Renal cortex interstitium (tissue), 11 donors: ENCODE measurements around the gene RAB11FIP4. TPM values are rescaled to one million over a fixed set of nuclear protein-coding genes. Genes with fewer than 3 reads are reported as not detected.
"Not testable (repeated sequence)": the region's sequence is repeated elsewhere in the genome, so short reads cannot be mapped to it uniquely, and the experiment has no call there.

Experiments
- DNase-seq, 11 donors: peaks; one replicate each; pipeline ENCODE4 v3.0.0-alpha.2; 2013; ENCODE audit warnings: low read depth in 9 of 11, low spot score in 4 of 11; ENCODE audit errors: extremely low read depth in 1 of 11
- polyA plus RNA-seq, 3 donors: library from polyadenylated mRNA; unstranded; fragments of 120-200 nt; gene quantifications; one replicate each; pipeline ENCODE4 v1.2.1, GENCODE V29; 2013; ENCODE audit not compliant: insufficient read length in 3 of 3

RAB11FIP4 gene
- polyA plus RNA-seq, 3 donors, result 14.0 to 14.8 (median 14.2) TPM

DNA sequence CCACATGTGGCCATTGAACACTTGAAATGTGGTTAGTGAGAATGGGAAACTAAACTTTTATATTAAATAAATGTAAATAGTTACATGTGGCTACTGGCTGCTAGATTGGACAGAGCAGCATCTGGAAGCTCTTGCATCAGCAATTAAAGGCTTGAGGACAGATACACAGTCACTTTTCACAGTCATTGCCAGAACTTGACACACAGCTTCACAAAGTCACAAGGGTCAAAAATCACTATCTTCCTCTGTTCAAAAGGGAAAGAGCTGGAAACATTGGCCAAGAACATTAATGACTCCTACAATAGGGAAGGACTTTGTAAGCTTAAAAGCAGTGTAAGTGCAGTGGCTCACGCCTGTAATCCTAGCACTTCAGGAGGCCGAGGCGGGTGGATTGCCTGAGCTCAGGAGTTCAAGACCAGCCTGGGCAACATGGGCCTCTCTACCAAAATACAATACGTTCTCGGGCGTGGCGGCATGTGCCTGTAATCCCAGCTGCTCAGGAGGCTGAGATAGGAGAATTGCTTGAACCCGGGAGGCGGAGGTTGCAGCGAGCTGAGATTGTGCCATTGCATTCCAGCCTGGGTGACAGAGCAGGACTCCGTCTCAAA lies 8.7 kb upstream of the RAB11FIP4 start:
- not testable (repeated sequence) for DNase-seq

DNA sequence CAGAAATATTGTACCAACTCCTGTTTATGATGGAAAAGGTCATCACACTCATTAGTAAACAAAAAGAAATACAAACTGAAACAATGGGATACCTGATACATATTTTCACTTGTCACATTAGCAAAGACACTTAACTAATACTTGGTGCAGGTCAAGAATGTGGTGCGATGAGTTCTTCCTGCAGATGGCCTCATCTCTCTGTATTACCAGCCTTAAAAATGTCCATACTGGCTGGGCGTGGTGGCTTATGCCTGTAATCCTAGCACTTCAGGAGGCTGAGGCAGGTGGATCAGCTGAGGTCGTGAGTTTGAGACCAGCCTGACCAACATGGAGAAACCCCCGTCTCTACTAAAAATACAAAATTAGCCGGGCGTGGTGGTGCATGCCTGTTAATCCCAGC lies 8.0 kb upstream of the RAB11FIP4 start:
- not testable (repeated sequence) for DNase-seq

DNA sequence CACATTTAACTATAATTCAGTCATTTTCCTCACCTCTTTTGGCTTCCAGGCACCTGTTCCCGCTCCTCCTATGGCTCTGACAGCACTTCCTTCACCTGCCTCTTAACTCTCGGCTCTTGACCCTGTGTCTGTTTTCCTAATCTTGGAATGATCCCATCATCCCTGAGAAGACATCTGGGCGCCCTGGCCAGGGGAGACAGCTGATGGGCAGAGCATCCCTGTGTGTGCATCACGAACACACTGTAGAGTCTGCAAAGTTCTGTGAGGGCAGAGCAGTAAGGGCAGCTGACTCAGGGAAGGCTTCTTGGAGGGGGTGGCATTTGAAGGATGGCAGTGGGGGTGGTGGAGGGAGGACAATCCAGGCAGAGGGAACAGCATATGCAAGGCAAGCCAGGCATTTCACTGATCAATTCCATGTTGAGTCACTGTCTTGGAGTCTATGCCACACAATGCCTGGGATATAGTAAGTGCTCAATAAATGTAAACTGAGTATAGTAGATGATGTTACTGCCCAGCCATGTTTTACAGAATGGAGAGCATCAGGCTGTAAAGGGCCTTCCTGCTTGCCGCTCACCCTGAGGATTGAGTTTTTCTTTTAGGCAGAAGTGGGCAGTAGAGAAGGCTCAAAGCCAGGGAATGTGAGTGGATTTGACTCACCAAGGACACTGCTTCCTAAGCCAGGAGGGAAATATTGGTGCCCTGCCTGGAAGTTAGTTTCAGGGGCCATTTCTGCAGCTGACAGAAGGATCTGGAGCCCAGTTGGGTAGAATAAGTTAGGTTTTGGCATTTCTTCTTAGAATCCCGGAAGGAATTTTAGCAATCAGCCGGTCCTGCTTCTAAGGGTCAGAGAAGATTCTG lies 5.8 kb upstream of the RAB11FIP4 start:
- DNase-seq, result no peak

DNA sequence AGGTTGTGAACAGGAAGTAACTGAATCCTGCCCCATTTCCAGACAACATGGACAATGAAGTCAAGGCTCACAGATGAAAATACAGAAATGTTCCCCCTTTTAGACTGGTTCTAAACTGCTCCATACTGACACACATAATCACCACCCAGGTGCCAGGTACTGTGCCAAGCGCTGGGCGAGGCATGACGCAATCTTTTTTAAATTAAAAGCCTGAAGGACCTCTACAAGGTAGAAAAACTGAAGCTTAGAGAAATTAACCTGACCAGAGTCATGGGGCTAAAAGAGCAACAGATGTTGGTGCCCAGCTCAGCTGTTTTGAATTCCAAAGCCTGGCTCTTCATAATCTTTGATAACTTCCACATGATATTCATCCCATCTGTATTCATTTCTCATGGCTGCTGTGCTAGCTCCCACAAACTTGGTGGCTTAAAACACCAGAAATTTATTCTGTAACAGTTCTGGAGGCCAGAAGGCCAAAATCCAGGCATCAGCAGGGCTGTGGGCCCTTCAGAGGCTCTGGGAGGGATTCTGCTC lies 4.9 kb upstream of the RAB11FIP4 start:
- DNase-seq, result no peak

DNA sequence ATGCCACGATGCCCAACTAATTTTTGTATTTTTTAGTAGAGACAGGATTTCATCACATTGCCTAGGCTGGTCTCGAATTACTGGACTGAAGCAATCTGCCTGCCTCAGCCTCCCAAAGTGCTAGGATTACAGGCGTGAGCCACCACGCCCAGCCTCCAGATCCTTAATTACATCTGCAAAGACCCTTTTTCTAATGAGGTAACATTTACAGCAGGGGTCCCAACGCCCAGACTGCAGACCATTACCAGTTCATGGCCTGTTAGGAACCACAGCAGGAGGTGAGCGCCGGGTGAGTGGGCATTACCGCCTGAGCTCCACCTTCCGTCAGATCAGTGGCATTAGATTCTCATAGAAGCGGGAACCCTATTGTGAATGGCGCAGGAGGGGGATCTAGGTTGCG lies 4.0 kb upstream of the RAB11FIP4 start:
- no peak for DNase-seq

DNA sequence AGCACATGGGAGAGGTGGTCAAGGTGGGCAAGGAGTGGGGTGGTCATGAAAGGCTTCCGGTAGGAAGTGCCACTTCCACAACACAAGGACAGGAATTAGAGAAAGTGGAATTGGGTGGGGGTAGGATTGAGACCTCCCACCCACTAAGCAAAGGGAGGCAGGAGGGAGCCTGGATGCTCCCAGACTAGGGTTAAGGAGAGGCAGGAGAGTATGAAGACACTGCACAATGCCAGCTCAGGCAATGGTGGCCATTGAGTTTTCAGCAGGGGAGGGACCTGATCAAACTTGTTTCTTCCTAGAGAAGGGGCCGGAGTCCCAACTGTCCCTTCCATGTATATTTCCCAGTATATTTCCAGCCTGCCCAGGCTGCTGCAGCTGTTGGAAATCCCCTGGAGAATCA lies 3.1 kb upstream of the RAB11FIP4 start:
- no peak for DNase-seq

DNA sequence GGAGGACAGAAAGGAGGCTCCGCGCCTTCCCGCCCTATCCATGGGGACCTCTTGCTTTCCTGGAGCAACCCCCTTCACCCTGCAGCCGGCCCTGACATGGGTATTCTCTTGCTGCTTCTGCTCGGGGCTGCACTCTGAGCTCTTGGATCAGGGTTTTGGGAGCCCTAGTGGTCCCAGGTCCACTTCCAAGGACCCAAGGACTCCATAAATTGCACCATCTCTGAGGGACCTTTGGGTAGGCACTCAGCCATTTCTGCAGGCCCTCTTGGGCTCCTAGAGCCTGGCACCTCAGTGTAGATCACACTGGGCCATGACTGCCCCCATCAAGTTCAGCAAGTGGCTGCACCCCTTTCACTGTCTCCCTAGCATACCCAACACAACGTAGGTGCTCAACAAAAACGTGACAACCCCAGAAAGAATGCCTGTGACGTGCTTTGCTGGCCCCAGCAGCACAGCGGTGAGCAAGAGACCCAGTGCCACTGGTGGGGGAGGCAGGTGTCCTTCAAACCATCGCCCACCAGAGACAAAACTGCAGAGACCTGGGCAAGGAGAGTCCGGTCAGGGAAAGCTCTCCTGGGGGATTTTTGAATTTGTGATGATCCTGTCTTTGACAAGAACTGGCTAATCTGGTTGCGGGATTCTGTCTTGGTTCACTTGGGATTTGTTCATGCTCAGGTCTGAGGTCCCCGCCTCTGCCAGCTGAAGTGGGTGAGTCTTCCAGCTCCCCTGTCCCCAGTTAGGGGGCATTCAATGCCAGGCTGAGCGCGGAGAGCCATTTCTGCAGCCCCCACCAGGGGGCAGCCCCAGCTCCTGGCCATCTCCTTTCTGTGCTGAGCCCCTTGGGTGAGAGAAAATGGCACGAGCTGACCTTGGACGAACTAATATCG lies 2.5 kb upstream of the RAB11FIP4 start:
- peak in 1 of 11 donors; percentile 13 for DNase-seq

DNA sequence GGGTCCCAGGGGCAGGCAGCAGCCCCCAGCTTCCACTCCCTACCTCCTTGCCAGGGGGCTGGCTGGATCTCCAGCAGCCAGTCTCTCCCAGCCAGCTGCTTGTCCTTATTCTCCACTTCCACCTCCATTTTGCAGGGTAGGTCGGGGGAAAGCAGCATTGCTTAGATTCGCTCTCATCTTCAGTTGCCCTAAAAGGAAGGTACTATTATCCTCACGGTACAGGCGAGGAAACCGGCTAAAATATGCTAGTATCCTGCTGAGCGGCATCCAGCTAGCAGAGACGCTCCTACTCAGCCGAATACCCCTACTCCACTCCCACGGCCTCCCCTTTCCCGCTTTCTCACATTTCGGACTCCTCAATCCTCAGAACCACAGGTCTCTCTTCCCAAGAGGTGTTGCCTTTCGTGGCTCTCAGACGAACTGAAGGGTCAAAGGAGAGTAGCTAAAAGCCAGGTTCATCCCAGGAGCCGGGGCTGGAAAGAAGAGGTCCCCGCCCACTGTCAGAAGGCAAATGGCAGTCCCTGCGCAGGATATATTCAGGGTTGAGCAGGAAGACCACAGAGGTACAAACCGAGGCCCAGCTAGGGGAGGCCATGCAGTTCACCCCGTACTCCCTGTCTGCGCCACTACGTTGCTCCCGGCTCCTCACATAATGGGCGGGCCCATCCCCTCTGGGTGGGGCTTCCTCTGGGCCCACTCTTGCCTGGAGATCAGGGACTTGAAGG lies 1.7 kb upstream of the RAB11FIP4 start:
- no peak for DNase-seq

DNA sequence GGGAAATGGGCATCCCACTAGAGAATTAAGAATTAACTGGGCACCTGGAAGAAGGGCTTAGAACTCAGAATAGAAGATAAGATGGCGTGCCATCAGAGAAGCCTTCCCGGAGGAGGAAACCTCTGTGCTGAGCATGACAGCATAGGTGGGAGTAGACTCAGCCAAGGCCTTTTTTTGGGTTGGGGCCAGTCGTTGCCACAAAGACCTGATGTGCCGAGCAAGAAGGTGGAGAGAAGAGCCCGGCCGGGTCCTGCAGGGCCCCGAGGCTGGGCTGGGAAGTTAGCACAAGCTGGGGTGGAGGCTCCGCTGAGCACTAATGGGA lies 1.1 kb upstream of the RAB11FIP4 start:
- DNase-seq, result no peak

DNA sequence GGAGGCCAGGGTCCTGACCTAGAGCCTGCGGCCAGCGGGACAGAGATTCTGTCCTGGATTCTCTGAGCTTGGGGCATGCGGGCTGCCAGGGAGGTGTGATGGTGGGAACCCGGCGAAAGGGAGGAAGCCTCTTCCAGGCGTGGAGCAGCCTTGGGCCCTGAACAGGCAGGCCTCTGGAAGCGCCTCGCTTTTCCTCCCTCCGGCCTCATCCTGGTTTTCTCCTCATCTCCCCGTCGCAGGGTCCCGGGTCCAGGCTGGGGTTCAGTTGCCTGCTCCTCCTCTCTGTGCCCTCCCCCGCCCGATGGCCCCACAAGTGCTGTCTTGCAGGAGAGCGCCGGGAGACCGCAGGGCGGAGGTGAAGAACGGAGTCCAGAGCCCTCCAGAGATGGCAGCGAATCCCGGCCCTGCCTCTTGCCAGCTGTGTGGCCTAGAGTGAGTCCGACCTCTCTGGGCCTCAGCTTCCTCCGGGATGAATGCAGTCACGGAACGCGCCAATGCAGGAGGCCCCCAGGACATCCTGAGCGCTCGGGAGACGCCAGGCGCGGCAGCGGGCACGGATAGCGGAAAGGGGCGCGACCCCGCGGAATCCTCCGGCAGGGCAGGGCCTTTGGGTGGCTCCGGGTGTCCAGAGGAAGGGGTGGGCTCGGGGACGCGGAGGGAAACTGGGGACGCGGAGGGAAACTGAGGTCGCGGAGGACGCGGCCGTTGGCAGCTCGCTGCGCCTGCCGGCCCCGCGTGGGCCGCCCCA lies 553 bp upstream of the RAB11FIP4 start:
- DNase-seq, result no peak

DNA sequence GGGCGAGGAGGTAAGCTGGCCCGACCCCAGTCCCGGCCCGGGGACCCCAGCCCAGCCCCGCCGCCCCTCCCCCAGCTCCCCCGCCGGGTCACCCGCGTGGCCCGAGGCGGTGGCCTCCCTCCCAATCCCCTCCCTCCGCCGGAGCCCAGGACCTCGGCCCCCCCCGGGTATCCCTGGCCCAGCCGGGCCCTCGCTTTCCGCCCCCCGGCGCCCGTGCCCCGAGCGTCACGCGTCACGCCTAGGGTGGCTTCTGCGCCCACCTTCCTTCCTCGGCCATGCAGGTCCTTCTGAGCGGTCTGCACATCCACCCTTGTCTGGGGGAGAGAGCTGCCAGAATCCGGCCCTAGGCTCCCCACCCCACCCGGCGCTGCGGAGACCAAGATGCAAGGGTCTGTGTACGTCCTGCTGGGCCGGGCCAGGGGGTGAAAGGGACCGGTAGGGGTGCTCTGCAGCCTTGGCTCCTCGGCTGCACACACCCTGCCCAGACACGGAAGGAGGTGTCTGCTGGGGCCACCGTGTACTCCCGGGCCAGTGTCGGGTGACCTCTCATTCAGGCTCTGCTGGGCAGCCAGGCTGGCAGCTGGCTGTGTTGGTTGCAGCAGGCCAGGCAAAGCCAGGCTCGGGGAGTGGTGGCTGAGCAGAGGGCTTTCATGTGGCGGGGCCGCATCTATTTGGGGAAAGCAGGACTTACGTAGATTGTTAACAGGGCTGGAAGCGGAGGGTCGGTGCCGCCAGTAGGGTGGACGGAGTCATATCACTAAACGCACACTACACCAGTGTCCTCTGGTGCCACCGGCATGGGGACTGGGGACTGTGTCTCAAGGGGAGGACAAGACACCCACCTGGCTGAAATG lies 754 bp downstream of the RAB11FIP4 start:
- DNase-seq, result no peak

DNA sequence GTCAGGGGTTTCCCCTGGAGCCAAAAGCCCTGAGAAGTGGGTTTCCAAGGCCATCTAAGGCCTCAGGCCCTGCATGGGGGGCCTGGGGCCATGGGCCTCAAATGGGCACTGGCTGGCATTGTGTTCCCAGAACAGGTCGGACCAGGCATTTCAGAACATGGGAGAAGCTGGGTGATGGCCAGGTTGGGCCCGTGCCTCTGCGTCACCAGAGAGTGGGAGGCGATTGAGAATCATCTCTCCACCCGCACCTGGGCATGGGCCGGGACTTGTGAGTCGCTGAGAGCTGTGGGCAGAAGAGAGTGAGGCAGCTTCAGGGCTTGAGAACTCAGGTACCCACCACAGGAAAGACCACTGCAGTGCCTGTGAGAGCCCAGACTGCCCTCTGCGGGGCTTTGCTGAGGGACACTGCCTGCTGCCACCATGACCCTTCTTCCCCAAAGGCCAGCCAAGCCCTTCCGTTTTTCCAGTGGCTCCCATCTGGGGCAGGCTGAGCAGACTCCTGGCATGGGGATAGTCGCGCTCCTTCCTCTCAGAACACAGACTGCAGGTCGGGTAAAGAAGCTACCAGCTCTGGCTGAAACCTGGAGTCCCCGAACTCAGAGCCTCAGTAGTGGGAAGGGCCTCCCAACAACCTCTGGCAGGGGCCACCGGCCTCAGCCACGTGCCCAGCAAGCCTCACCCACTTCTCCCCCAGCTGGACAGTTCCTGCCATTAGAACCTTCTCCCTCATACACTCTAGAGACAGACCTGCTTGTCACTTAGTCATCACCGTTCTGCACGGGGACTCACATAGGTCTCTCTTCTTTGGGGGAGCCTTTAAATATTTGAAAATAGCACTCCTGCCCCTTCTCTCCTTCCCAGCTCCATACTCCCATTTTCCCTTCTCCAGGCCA lies 1.6 kb downstream of the RAB11FIP4 start:
- no peak for DNase-seq

DNA sequence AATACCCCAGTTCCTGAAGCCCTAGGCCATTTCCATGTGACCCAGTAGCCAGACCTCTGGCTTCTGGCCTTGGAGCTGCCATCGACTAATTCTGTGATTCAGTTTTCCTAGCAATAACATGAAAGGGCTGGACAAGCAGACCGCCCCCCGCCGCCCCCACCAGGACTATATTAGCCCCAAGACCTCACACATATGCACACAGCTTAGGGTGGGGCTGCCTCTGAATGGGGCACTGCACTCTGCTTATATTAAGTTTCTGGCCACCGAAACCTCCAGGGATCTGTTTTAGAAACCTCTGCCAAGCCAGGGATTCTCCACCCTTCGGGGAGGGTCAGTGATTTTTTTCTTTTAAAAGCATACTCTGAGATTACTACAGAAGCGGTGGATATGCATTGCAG lies 2.3 kb downstream of the RAB11FIP4 start:
- no peak for DNase-seq

DNA sequence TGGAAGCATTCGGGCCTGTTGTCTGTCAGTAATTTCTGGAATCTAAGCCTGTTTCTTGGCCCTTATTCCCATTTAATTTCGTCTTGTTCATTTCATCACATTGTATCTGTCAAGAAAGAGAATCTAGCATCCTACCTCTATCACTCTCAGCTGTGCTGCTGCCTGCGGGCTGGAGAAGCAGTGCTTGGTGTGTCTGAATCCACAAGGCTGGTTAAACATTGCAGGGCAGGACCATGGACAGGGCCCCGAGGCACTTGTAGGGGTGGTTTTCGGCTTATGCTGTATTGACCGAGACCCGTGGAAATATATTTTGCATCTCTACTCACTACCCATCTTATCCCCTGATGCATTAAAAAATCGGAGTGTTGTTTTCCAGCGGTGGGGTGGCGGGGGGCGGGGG lies 3.1 kb downstream of the RAB11FIP4 start:
- peak; percentile 54 to 89 (median 79) for DNase-seq

DNA sequence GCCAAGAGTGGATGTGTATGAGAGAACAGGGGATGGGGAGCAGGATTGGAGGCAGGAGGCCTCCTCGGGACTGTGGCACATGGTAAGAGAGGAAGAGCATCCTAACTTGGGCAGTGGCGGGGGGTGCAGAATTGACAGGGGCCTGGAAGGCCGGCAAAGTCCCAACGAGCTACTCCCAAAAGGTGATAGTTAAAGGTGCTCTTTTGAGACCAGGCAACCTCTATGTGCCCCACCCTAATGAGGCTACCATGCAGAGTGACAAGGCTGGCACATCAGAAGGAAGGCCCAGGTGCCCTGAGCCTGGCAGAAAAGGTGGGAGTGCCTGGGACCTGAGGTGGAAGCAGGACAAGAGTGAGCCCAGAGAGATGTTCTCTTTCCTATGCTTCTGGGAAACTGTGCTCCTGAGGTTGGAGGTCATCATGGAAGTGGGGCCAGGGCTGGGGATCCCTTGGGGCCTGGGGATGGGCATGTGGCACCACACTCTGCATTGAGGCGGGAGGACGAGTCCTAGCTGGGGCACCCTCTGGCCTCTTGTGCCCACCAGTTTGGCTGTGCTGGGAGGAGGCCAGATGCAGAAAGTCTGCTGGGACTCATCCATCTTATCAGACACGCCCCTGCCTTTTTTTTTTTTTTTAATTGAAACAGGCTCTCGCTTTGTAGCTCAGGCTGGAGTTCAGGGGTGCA lies 5.9 kb downstream of the RAB11FIP4 start:
- DNase-seq, result no peak
